Astrocyte of the spinal cord (primary cell): ENCODE data around the gene SMG9.
"Not testable (repeated sequence)": the region's sequence is repeated elsewhere in the genome, so short reads cannot be mapped to it uniquely, and the experiment has no call there.

ENCODE experiments used
- DNase-seq: peaks from one replicate; pipeline ENCODE4 v3.0.0; 2011; ENCODE audit warnings: low read depth, low spot score
- H3K4me3 ChIP-seq: 2 replicates; pipeline ENCODE4 v1.5.1; 2011; ENCODE audit warnings: low read depth, mild to moderate bottlenecking, low read length, moderate library complexity
- CTCF ChIP-seq: IDR thresholded peaks from 2 replicates; pipeline ENCODE4 v1.5.1; 2012; ENCODE audit warnings: low read depth, mild to moderate bottlenecking, low read length, inconsistent platforms
- in situ Hi-C: cut with HindIII; loops from 2 replicates; pipeline ENCODE4 v1.10.0; 2017; ENCODE audit warnings: low sequenced_read_pairs

SMG9 gene

GRCh38 chr19:43767316-43767715 is 12.6 kb upstream of the SMG9 start:
- DNase-seq, result no peak
- TF ChIP-seq CTCF, result no peak
- no peak overlapping the region for H3K4me3 ChIP-seq
- in situ Hi-C loops, result no loop called here

GRCh38 chr19:43766755-43767043 is 11.9 kb upstream of the SMG9 start:
- no peak for TF ChIP-seq CTCF
- no peak for DNase-seq
- H3K4me3 ChIP-seq, result no peak overlapping the region
- in situ Hi-C loops, result no loop called here

GRCh38 chr19:43765109-43765876 is 10.5 kb upstream of the SMG9 start:
- no peak overlapping the region for H3K4me3 ChIP-seq
- TF ChIP-seq CTCF, result no peak
- in situ Hi-C loops, result no loop called here
- DNase-seq, result peak; percentile 97

- DNase-seq, H3K4me3 ChIP-seq, in situ Hi-C loops: not testable (repeated sequence)
Observed at GRCh38 chr19:43764684-43765083, 9.9 kb upstream of the SMG9 start.

GRCh38 chr19:43763473-43763939 is 8.7 kb upstream of the SMG9 start:
- in situ Hi-C loops, result no loop called here
- no peak for TF ChIP-seq CTCF
- DNase-seq, result no peak
- H3K4me3 ChIP-seq, result no peak overlapping the region

GRCh38 chr19:43762814-43763213 is 8.1 kb upstream of the SMG9 start:
- in situ Hi-C loops, result no loop called here
- TF ChIP-seq CTCF, result no peak
- no peak overlapping the region for H3K4me3 ChIP-seq
- DNase-seq, result no peak

GRCh38 chr19:43760941-43761340 is 6.2 kb upstream of the SMG9 start:
- no peak for DNase-seq
- in situ Hi-C loops, result no loop called here
- H3K4me3 ChIP-seq, result no peak overlapping the region
- no peak for TF ChIP-seq CTCF
